ENCODE measurements around the gene KRTAP22-1. TPM values are rescaled to one million over a fixed set of nuclear protein-coding genes. Genes with fewer than 3 reads are reported as not detected.

KRTAP22-1 gene
- total RNA-seq, 1 donor from 2014 or later, result not detected

DNA sequence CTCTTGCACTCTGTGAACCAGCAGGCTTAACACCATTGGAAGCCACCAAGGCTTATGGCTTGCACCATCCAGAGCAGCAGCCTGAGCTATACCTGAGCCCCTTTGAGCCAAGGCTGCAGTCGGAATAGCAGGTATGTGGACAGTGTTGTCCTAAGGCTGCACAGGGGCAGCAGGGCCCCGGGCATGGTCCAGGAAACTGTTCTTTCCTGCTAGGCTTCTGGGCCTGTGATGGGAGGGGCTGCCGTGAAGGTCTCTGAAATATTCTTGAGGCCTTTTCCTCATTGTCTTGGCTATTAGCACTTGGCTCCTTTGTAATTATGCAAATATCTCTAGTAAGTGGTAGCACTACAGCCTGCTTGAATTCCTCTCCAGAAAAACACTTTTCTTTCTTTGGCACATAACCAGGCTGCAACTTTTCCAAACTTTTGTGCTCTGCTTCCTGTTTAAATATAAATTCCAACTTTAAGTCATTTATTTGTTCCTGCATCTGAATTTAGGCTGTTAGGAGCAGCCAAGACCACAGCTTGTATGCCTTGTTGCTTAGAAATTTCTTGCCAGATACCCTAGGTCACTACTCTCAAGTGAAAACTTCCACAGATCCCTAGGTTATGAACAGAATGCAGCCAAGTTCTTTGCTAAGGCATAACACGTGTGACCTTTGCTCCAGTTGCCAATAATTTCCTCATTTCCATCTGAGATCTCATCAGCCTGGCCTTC, 24.7 kb downstream of the KRTAP22-1 start:
- DNase-seq (ENCODE audit: low spot score), result no peak

DNA sequence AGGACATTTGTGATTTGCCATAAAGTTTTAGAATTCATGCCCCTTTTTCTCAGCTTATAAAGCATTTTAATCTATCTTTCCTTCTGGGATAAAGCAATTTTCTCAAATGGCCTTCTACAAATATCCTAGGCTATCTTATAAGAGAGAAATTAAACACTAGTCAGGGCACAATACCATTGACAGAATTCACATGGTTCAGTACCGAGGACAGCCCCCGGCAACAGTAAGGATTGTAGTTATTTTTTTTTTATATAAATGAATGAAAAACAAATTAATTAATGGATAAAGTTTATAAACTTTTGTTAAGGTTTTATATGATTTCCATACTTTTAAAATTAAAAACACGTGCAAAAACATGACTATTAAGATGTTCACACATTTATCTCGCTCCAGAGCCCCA, 27.2 kb downstream of the KRTAP22-1 start:
- no peak for DNase-seq (ENCODE audit: low spot score)

DNA sequence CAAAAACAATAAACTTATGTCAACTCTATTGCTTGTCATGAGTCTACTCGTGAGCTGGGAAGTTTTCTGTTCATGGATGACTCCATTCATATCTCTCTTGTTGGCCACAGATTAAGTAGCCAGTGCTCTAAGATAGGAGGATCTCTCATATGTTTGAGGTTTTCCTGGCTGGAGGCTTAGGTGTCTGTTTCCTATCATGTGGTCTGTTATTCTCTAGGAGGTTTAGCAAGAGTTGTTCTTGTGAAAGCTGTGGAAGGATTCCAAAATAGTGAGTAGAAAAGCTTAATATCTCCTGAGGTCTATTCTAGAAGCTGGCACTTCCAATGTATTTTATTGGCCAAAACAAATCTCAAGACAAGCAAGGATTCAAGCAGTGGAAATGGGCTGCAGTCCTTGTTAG, 28.3 kb downstream of the KRTAP22-1 start:
- DNase-seq (ENCODE audit: low spot score), result peak; percentile 69

- no peak for DNase-seq (ENCODE audit: low spot score)
Measured at GRCh38 chr21:30634906-30635305, 34.0 kb downstream of the KRTAP22-1 start, which contains the start of gene KRTAP20-2. KRTAP20-2 (plus strand) TSS chr21:30635206; CDS start chr21:30635264, 58 bp downstream.

DNA sequence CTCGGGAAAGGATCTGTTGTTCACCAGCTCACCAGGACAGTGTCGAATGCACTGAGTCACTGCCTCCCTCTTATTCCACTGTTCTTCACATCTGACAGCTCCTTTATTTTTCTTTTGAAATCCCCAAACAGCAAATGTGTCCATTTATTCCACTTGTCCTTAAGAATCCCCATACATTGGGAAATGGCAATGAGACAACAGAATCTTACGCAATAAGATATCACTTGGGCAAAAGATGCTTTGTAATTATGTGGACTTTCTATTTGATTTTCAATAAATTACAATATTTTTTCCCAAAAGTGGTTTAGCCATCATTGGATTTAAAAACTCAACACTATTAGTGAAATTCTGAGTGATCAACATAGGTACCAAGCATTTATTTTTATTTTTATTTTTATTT, 37.8 kb downstream of the KRTAP22-1 start:
- no peak for DNase-seq (ENCODE audit: low spot score)

DNA sequence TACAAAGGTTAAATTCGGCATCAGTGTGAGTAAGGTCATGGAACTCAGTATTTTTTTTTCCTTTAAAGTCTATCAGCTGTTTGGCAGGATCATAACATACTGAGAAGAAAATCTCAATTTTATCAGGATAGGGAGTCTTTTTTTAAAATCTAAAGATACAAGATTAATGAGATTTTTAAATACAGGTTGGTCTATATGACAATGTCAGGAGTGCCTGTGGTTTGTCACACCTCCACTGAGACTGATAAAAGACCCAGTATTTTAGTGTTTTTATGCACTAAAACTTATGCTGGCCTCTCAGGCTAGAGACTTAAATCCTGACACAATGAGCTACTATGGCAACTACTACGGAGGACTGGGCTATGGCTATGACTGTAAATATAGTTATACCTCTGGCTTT, 41.7 kb downstream of the KRTAP22-1 start, which contains the start of gene KRTAP20-3:
Gene KRTAP20-3 (plus strand): TSS at position 301 of the 400 bp plus-strand sequence.
- no peak for DNase-seq (ENCODE audit: low spot score)

DNA sequence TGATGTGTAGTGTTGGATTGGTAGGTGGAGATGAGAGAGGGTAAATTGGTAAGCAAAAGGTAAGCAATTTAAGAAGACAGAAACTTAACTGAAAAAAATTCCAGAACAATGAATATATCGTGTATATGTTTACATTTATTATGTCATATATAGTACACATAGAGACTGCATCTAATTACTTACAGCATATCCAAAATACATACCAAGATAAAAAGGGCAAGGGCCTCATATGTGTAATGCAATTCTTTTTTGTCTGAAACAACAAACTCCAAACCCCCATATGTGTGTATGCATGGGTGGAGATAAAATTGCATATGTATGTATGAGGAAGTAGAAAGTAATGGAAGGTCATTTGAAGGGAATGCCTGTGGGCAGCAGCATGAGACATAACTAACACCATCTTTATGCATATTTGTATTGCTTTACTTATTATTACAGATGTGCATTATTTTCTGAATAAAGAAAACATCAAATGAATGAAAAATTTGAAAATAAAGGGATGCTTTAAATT, 46.1 kb downstream of the KRTAP22-1 start:
- no peak for DNase-seq (ENCODE audit: low spot score)

Other genes with a start within 250 kb of the KRTAP22-1 start
- gene KRTAP13-2, start 228.8 kb upstream of the KRTAP22-1 start, total RNA-seq (ENCODE audit: insufficient read depth, low replicate concordance), result 1.2 TPM
- not detected for gene KRTAP13-1, start 205.1 kb upstream of the KRTAP22-1 start, total RNA-seq (ENCODE audit: insufficient read depth, low replicate concordance)
- not detected for gene KRTAP13-3, start 175.2 kb upstream of the KRTAP22-1 start, total RNA-seq (ENCODE audit: insufficient read depth, low replicate concordance)
- gene KRTAP13-4, start 170.9 kb upstream of the KRTAP22-1 start, total RNA-seq (ENCODE audit: insufficient read depth, low replicate concordance), result 3.4 TPM
- 5.5 TPM for gene KRTAP15-1, start 160.8 kb upstream of the KRTAP22-1 start, total RNA-seq (ENCODE audit: insufficient read depth, low replicate concordance)
- not detected for gene KRTAP19-1, start 120.7 kb upstream of the KRTAP22-1 start, total RNA-seq (ENCODE audit: insufficient read depth, low replicate concordance)
- 8.2 TPM for gene KRTAP19-2, start 113.7 kb upstream of the KRTAP22-1 start, total RNA-seq (ENCODE audit: insufficient read depth, low replicate concordance)
- gene KRTAP19-3, start 109.1 kb upstream of the KRTAP22-1 start, total RNA-seq (ENCODE audit: insufficient read depth, low replicate concordance), result not detected
- not detected for gene KRTAP19-4, start 103.9 kb upstream of the KRTAP22-1 start, total RNA-seq (ENCODE audit: insufficient read depth, low replicate concordance)
- gene KRTAP19-5, start 98.9 kb upstream of the KRTAP22-1 start, total RNA-seq (ENCODE audit: insufficient read depth, low replicate concordance), result 13.0 TPM
- not detected for gene KRTAP19-6, start 59.2 kb upstream of the KRTAP22-1 start, total RNA-seq (ENCODE audit: insufficient read depth, low replicate concordance)
- gene KRTAP19-7, start 39.8 kb upstream of the KRTAP22-1 start, total RNA-seq (ENCODE audit: insufficient read depth, low replicate concordance), result not detected
- not detected for gene KRTAP22-2, start 10.7 kb upstream of the KRTAP22-1 start, total RNA-seq (ENCODE audit: insufficient read depth, low replicate concordance)
- not detected for gene KRTAP6-3, start 8.6 kb upstream of the KRTAP22-1 start, total RNA-seq (ENCODE audit: insufficient read depth, low replicate concordance)
- not detected for gene KRTAP6-2, start 2.2 kb upstream of the KRTAP22-1 start, total RNA-seq (ENCODE audit: insufficient read depth, low replicate concordance)
- gene KRTAP6-1, start 12.8 kb downstream of the KRTAP22-1 start, total RNA-seq (ENCODE audit: insufficient read depth, low replicate concordance), result not detected
- gene KRTAP20-1, start 15.3 kb downstream of the KRTAP22-1 start, total RNA-seq (ENCODE audit: insufficient read depth, low replicate concordance), result 28.4 TPM
- not detected for gene KRTAP20-4, start 19.5 kb downstream of the KRTAP22-1 start, total RNA-seq (ENCODE audit: insufficient read depth, low replicate concordance)
- gene KRTAP20-2, start 34.1 kb downstream of the KRTAP22-1 start, total RNA-seq (ENCODE audit: insufficient read depth, low replicate concordance), result 3.9 TPM
- gene KRTAP20-3, start 41.8 kb downstream of the KRTAP22-1 start, total RNA-seq (ENCODE audit: insufficient read depth, low replicate concordance), result not detected
- gene KRTAP21-3, start 117.7 kb downstream of the KRTAP22-1 start, total RNA-seq (ENCODE audit: insufficient read depth, low replicate concordance), result not detected
- gene KRTAP21-2, start 146.2 kb downstream of the KRTAP22-1 start, total RNA-seq (ENCODE audit: insufficient read depth, low replicate concordance), result not detected
- not detected for gene KRTAP21-1, start 154.3 kb downstream of the KRTAP22-1 start, total RNA-seq (ENCODE audit: insufficient read depth, low replicate concordance)
- gene KRTAP8-1, start 212.2 kb downstream of the KRTAP22-1 start, total RNA-seq (ENCODE audit: insufficient read depth, low replicate concordance), result not detected
- gene KRTAP7-1, start 228.7 kb downstream of the KRTAP22-1 start, total RNA-seq (ENCODE audit: insufficient read depth, low replicate concordance), result 10.1 TPM